Stimulated activated naive CD8-positive, alpha-beta T cell treated with anti-CD3 and anti-CD28 coated beads, Interleukin-15, amount 100 ng/mL, for 72 hours (primary cell): ENCODE data around the gene OPA3.

ENCODE experiments used
- ATAC-seq: fragments of 150-1000 bp; cut with Tn5 transposase; 2 replicates; pipeline ENCODE4 v1.10.0; 2021; ENCODE audit warnings: mild to moderate bottlenecking, moderate library complexity
- DNase-seq, 2 donors: peaks; one replicate each; pipeline ENCODE4 v3.0.0; 2021 to 2022
- H3K27ac Mint-ChIP-seq, 2 donors: one replicate each; pipeline ENCODE4 v1.8.0; 2022; ENCODE audit warnings: mild to moderate bottlenecking in 2 of 2, mixed read lengths in 2 of 2, moderate library complexity in 2 of 2
- H3K27me3 Mint-ChIP-seq: one replicate; pipeline ENCODE4 v1.8.0; 2022; ENCODE audit warnings: mixed read lengths
- H3K4me1 Mint-ChIP-seq: one replicate; pipeline ENCODE4 v1.8.0; 2022; ENCODE audit warnings: mild to moderate bottlenecking, mixed read lengths
- H3K4me3 Mint-ChIP-seq, 2 donors: one replicate each; pipeline ENCODE4 v1.8.0; 2022; ENCODE audit warnings: mild to moderate bottlenecking in 2 of 2, mixed read lengths in 2 of 2, moderate library complexity in 1 of 2
- H3K9me3 Mint-ChIP-seq, 2 donors: one replicate each; pipeline ENCODE4 v1.8.0; 2022; ENCODE audit warnings: mixed read lengths in 2 of 2

The OPA3 gene

GRCh38 chr19:45589768-45590167 is 5.2 kb upstream of the OPA3 start:
- Mint-ChIP-seq H3K4me3 (no peak overlapping the region), H3K4me1 (peaks cover 29% of the 10 kb centered on the region), H3K27me3 (peaks cover 39% of the 10 kb centered on the region), H3K27ac (no peak overlapping the region), H3K9me3 (peaks cover 0 to 7% of the 10 kb centered on the region in 2 donors)
- ATAC-seq: no peak
- no peak for DNase-seq

- Mint-ChIP-seq H3K27ac (peak overlapping the region in 1 of 2 donors; percentile 61), H3K4me1 (peaks cover 41% of the 10 kb centered on the region), H3K27me3 (peaks cover 39% of the 10 kb centered on the region), H3K4me3 (no peak overlapping the region), H3K9me3 (peaks cover 0 to 7% of the 10 kb centered on the region in 2 donors)
- ATAC-seq: no peak
- no peak for DNase-seq
Measured at GRCh38 chr19:45587873-45588272, 3.3 kb upstream of the OPA3 start.

- DNase-seq (no peak), ATAC-seq (no peak)
- Mint-ChIP-seq H3K27me3 (peaks cover 13% of the 10 kb centered on the region), H3K4me3 (peak overlapping the region; percentile 86 to 91), H3K27ac (peak overlapping the region; percentile 46 to 97), H3K4me1 (peaks cover 34% of the 10 kb centered on the region), H3K9me3 (no peaks in the 10 kb centered on the region)
Measured at GRCh38 chr19:45585158-45585577, 566 bp upstream of the OPA3 start.

GRCh38 chr19:45581576-45581975 is 3.0 kb downstream of the OPA3 start:
- no peak for DNase-seq
- H3K4me3 Mint-ChIP-seq: no peak overlapping the region
- no peaks in the 10 kb centered on the region for H3K9me3 Mint-ChIP-seq

GRCh38 chr19:45578861-45579260 is 5.7 kb downstream of the OPA3 start:
- Mint-ChIP-seq H3K4me3 (no peak overlapping the region), H3K4me1 (peaks cover 46% of the 10 kb centered on the region), H3K27ac (no peak overlapping the region), H3K9me3 (no peaks in the 10 kb centered on the region), H3K27me3 (no peaks in the 10 kb centered on the region)
- ATAC-seq (no peak), DNase-seq (no peak)

More at GRCh38 chr19:45581576-45581975, 3.0 kb downstream of the OPA3 start:
- no peaks in the 10 kb centered on the region for H3K27me3 Mint-ChIP-seq
- peak overlapping the region in 1 of 2 donors; percentile 48 for H3K27ac Mint-ChIP-seq
- peaks cover 54% of the 10 kb centered on the region for H3K4me1 Mint-ChIP-seq
- ATAC-seq: no peak

GRCh38 chr19:45577111-45577905 is 7.3 kb downstream of the OPA3 start:
- Mint-ChIP-seq H3K4me1 (peaks cover 31% of the 10 kb centered on the region), H3K27ac (peak overlapping the region in 1 of 2 donors; percentile 31), H3K27me3 (no peaks in the 10 kb centered on the region), H3K9me3 (no peaks in the 10 kb centered on the region), H3K4me3 (no peak overlapping the region)
- no peak for DNase-seq
- no peak for ATAC-seq

GRCh38 chr19:45576682-45577081 is 7.9 kb downstream of the OPA3 start:
- Mint-ChIP-seq H3K27ac (peak overlapping the region; percentile 30 to 31), H3K27me3 (no peaks in the 10 kb centered on the region), H3K4me3 (no peak overlapping the region), H3K9me3 (no peaks in the 10 kb centered on the region), H3K4me1 (peaks cover 28% of the 10 kb centered on the region)
- ATAC-seq (no peak), DNase-seq (no peak)

GRCh38 chr19:45575216-45575615 is 9.4 kb downstream of the OPA3 start:
- DNase-seq (no peak), ATAC-seq (no peak)
- Mint-ChIP-seq H3K27me3 (no peaks in the 10 kb centered on the region), H3K4me3 (no peak overlapping the region), H3K9me3 (no peaks in the 10 kb centered on the region), H3K4me1 (peaks cover 23% of the 10 kb centered on the region), H3K27ac (no peak overlapping the region)

- H3K4me3 Mint-ChIP-seq: no peak overlapping the region
- DNase-seq (no peak), ATAC-seq (no peak)
- H3K4me1 Mint-ChIP-seq: peaks cover 30% of the 10 kb centered on the region
- no peak overlapping the region for H3K27ac Mint-ChIP-seq
- H3K27me3 Mint-ChIP-seq: no peaks in the 10 kb centered on the region
- H3K9me3 Mint-ChIP-seq: no peaks in the 10 kb centered on the region
Measured at GRCh38 chr19:45574526-45574925, 10.1 kb downstream of the OPA3 start.

GRCh38 chr19:45571457-45572220 is 13.0 kb downstream of the OPA3 start:
- no peak for ATAC-seq
- Mint-ChIP-seq H3K4me3 (no peak overlapping the region), H3K27me3 (no peaks in the 10 kb centered on the region), H3K27ac (no peak overlapping the region), H3K9me3 (no peaks in the 10 kb centered on the region), H3K4me1 (peaks cover 21% of the 10 kb centered on the region)
- DNase-seq: no peak

- DNase-seq: peak; percentile 64 to 67
- peak; percentile 82 for ATAC-seq
- H3K27ac Mint-ChIP-seq: peak overlapping the region in 1 of 2 donors; percentile 24
- no peak overlapping the region for H3K4me3 Mint-ChIP-seq
- no peaks in the 10 kb centered on the region for H3K9me3 Mint-ChIP-seq
- no peaks in the 10 kb centered on the region for H3K27me3 Mint-ChIP-seq
- H3K4me1 Mint-ChIP-seq: peaks cover 18% of the 10 kb centered on the region
Measured at GRCh38 chr19:45569619-45570421, 14.8 kb downstream of the OPA3 start.

GRCh38 chr19:45568732-45569131 is 15.9 kb downstream of the OPA3 start:
- Mint-ChIP-seq H3K27ac (no peak overlapping the region), H3K4me1 (peaks cover 28% of the 10 kb centered on the region), H3K27me3 (no peaks in the 10 kb centered on the region), H3K9me3 (no peaks in the 10 kb centered on the region), H3K4me3 (no peak overlapping the region)
- ATAC-seq (no peak), DNase-seq (no peak)

- Mint-ChIP-seq H3K9me3 (no peaks in the 10 kb centered on the region), H3K4me1 (peaks cover 39% of the 10 kb centered on the region), H3K27ac (no peak overlapping the region), H3K27me3 (no peaks in the 10 kb centered on the region), H3K4me3 (no peak overlapping the region)
- DNase-seq: no peak
- ATAC-seq: no peak
Measured at GRCh38 chr19:45567609-45568008, 17.0 kb downstream of the OPA3 start.

- Mint-ChIP-seq H3K27me3 (no peaks in the 10 kb centered on the region), H3K27ac (peak overlapping the region; percentile 43 to 96), H3K4me3 (no peak overlapping the region), H3K4me1 (peaks cover 52% of the 10 kb centered on the region), H3K9me3 (no peaks in the 10 kb centered on the region)
- DNase-seq (no peak), ATAC-seq (no peak)
Measured at GRCh38 chr19:45564131-45564780, 20.3 kb downstream of the OPA3 start.

- no peaks in the 10 kb centered on the region for H3K27me3 Mint-ChIP-seq
- no peak for ATAC-seq
- H3K4me1 Mint-ChIP-seq: peaks cover 65% of the 10 kb centered on the region
- H3K27ac Mint-ChIP-seq: no peak overlapping the region
- H3K4me3 Mint-ChIP-seq: no peak overlapping the region
- DNase-seq: no peak
- no peaks in the 10 kb centered on the region for H3K9me3 Mint-ChIP-seq
Measured at GRCh38 chr19:45560686-45561085, 23.9 kb downstream of the OPA3 start.
